Measurements from ENCODE around the gene RAD51B. TPM values are rescaled to one million over a fixed set of nuclear protein-coding genes. Genes with fewer than 3 reads are reported as not detected.

The RAD51B gene
- total RNA-seq, 6 experiments from 2014 or later, result 2.7 to 5.8 (median 4.3) TPM

GRCh38 chr14:68585690-68586089 is 766.1 kb downstream of the RAD51B start:
- Histone ChIP-seq H3K4me3 (no peak overlapping the region), H3K4me1 (no peaks in the 10 kb centered on the region), H3K27ac (no peak overlapping the region), H3K36me3 (no peaks in the 10 kb centered on the region), H3K9me3 (no peaks in the 10 kb centered on the region), H3K27me3 (no peaks in the 10 kb centered on the region)
- TF ChIP-seq, protein P1, sequence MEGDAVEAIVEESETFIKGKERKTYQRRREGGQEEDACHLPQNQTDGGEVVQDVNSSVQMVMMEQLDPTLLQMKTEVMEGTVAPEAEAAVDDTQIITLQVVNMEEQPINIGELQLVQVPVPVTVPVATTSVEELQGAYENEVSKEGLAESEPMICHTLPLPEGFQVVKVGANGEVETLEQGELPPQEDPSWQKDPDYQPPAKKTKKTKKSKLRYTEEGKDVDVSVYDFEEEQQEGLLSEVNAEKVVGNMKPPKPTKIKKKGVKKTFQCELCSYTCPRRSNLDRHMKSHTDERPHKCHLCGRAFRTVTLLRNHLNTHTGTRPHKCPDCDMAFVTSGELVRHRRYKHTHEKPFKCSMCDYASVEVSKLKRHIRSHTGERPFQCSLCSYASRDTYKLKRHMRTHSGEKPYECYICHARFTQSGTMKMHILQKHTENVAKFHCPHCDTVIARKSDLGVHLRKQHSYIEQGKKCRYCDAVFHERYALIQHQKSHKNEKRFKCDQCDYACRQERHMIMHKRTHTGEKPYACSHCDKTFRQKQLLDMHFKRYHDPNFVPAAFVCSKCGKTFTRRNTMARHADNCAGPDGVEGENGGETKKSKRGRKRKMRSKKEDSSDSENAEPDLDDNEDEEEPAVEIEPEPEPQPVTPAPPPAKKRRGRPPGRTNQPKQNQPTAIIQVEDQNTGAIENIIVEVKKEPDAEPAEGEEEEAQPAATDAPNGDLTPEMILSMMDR (IDR thresholded peaks at IDR 0.05), result no peak
- TF ChIP-seq POLR2A (IDR thresholded peaks at IDR 0.05), result no peak
- DNase-seq (no peak), ATAC-seq (no peak)
- intact Hi-C loops (cut with DNase I), result no loop called here
- WGBS (ENCODE audit: insufficient coverage, low coverage, low lambda C conversion rate, missing lambda C conversion rate), result 91% methylated on average over 15 of the region's 16 CpGs

DNA sequence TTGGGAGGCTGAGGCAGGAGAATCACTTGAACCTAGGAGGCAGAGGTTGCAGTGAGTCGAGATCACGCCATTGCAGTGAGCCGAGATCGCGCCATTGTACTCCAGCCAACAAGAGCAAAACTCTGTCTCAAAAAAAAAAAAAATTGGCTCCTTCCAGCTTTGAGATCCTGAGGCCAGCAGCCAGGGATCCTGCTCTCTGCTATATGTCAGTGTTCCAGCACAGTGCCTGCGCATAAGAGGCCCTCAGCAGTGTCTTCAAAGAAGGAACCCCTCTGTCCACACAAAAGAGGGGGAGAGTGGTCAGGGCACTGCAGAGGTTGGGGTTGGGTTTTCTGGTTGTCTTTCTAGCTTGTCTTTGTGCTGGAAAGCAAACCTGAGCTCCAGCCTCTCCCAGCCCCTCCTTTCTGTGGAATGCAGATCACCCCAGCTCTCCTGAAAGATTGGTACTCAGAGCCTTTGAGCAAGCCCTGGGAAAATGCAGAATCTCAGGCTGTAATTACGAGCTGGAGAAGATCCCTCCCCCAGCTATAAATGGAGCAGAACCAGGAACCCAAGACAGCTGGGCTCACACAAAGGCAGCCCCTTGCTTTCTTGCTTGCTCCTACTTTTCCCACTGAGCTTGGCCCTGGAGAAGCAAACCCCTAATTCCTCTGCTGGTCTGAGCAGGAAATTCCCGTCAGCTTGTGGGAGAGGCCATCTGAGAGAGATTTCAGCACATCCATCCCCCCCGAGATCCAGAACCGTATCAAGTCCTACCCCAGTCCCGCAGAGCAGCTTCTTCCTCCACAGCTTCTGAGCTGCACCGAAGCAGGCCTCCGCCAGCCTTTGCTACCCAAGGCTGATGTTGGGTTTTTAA is 767.5 kb downstream of the RAD51B start:
- Histone ChIP-seq H3K4me1 (no peaks in the 10 kb centered on the region), H3K27me3 (no peaks in the 10 kb centered on the region), H3K4me3 (no peak overlapping the region), H3K9me3 (no peaks in the 10 kb centered on the region), H3K27ac (no peak overlapping the region), H3K36me3 (no peaks in the 10 kb centered on the region)
- WGBS (ENCODE audit: insufficient coverage, low coverage, low lambda C conversion rate, missing lambda C conversion rate), result 81% methylated on average over 4 of the region's 13 CpGs
- intact Hi-C loops (cut with DNase I), result no loop called here
- ATAC-seq (peak in 1 of 4 donors; percentile 21), DNase-seq (no peak)
- TF ChIP-seq, protein P1 (IDR thresholded peaks at IDR 0.05), result no peak

GRCh38 chr14:68587931-68588330 is 768.4 kb downstream of the RAD51B start:
- TF ChIP-seq POLR2A (IDR thresholded peaks at IDR 0.05), result no peak
- TF ChIP-seq, protein P1 (IDR thresholded peaks at IDR 0.05), result no peak
- WGBS (ENCODE audit: insufficient coverage, low coverage, low lambda C conversion rate, missing lambda C conversion rate), result 90% methylated on average over 4 of the region's 6 CpGs
- H3K4me1 ChIP-seq, result no peaks in the 10 kb centered on the region

GRCh38 chr14:68589447-68590200 is 770.0 kb downstream of the RAD51B start:
- TF ChIP-seq, protein P1 (IDR thresholded peaks at IDR 0.05), result no peak
- no peak overlapping the region for H3K4me3 ChIP-seq
- intact Hi-C loops (cut with DNase I), result no loop called here
- DNase-seq (no peak), ATAC-seq (peak in 1 of 4 donors; percentile 20)
- no peaks in the 10 kb centered on the region for H3K4me1 ChIP-seq
- H3K36me3 ChIP-seq, result no peaks in the 10 kb centered on the region
- no peak overlapping the region for H3K27ac ChIP-seq
- WGBS (ENCODE audit: insufficient coverage, low coverage, low lambda C conversion rate, missing lambda C conversion rate), result 46% methylated on average over 4 of the region's 7 CpGs
- H3K27me3 ChIP-seq, result no peaks in the 10 kb centered on the region
- no peaks in the 10 kb centered on the region for H3K9me3 ChIP-seq

More at GRCh38 chr14:68587931-68588330, 768.4 kb downstream of the RAD51B start:
- no peaks in the 10 kb centered on the region for H3K27me3 ChIP-seq
- H3K36me3 ChIP-seq, result no peaks in the 10 kb centered on the region
- ATAC-seq (no peak), DNase-seq (no peak)
- no peak overlapping the region for H3K27ac ChIP-seq
- no peak overlapping the region for H3K4me3 ChIP-seq
- intact Hi-C loops (cut with DNase I), result no loop called here
- H3K9me3 ChIP-seq, result no peaks in the 10 kb centered on the region
